ENCODE measurements around the gene DCT. TPM values are rescaled to one million over a fixed set of nuclear protein-coding genes. Genes with fewer than 3 reads are reported as not detected.

Gene DCT
- total and polyA plus RNA-seq, 2 donors (not counting 3 experiments of a cell fraction or from before 2014, with no cell fraction given), result not detected

- no peaks in the 10 kb centered on the region for H3K9me3 ChIP-seq (replicated peaks; ENCODE audit: control insufficient read depth, insufficient read depth, low read length)
- no peaks in the 10 kb centered on the region for H3K79me2 ChIP-seq (ENCODE audit: control insufficient read depth, insufficient read depth, low read length)
- H3K4me2 ChIP-seq (ENCODE audit: insufficient read depth, low read length), result no peak overlapping the region
- dilution Hi-C loops (cut with MboI; ENCODE audit: extremely low pct_ligation_motif_present, low sequenced_read_pairs) (no loop called here), intact Hi-C loops (cut with micrococcal nuclease) (no loop called here)
- FAIRE-seq (no peak), DNase-seq (ENCODE audit: low read depth, low spot score) (no peak)
- POLR2A ChIA-PET, result no interaction called here
- TF ChIP-seq MYC (IDR thresholded peaks at IDR 0.05; ENCODE audit: low read depth, low read length) (no peak), POLR2A (IDR thresholded peaks at IDR 0.05; ENCODE audit: low read depth, low read length) (no peak), JUN (IDR thresholded peaks at IDR 0.05; ENCODE audit: borderline replicate concordance, insufficient read depth, insufficient read length, low read depth) (no peak), POLR2AphosphoS5 (IDR thresholded peaks at IDR 0.05; ENCODE audit: insufficient read depth, low read depth, low read length) (no peak), EZH2 (IDR thresholded peaks at IDR 0.05; ENCODE audit: borderline replicate concordance, low read depth, low read length, severe bottlenecking) (no peak), CTCF (IDR thresholded peaks at IDR 0.05; ENCODE audit: extremely low read depth in 1 of 2, insufficient read depth in 1 of 2, low read depth in 1 of 2, low read length in 2 of 2) (no peak), FOS (IDR thresholded peaks at IDR 0.05; ENCODE audit: borderline replicate concordance, insufficient read depth, low read length) (no peak), GATA2 (IDR thresholded peaks at IDR 0.05; ENCODE audit: insufficient read depth, insufficient read length, low read depth, low read length) (no peak)
- TF ChIP-seq, protein P1, sequence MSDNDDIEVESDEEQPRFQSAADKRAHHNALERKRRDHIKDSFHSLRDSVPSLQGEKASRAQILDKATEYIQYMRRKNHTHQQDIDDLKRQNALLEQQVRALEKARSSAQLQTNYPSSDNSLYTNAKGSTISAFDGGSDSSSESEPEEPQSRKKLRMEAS (IDR thresholded peaks at IDR 0.05; ENCODE audit: insufficient read depth, insufficient read length), result no peak
- CTCF ChIA-PET, result interaction anchor here (1.2 kb wide), 1 partner anchor 58 kb away, joined by 3 read pairs; no protein-coding TSS in a partner anchor
- no TSS peak for BruUV-seq (replicated peaks)
- H3K27ac ChIP-seq (ENCODE audit: insufficient read depth, low read depth, low read length), result no peak overlapping the region
- no peak overlapping the region for H3K4me3 ChIP-seq (replicated peaks in 1 of 3; ENCODE audit: insufficient read depth in 1 of 3, low read depth in 1 of 3, low read length in 3 of 3)
- no peaks in the 10 kb centered on the region for H3K9me1 ChIP-seq (replicated peaks; ENCODE audit: control insufficient read depth, extremely low read depth, insufficient read depth, low read length)
- H3K4me1 ChIP-seq (ENCODE audit: control insufficient read depth, extremely low read depth, insufficient read depth, low read length), result no peaks in the 10 kb centered on the region
- H3K36me3 ChIP-seq (ENCODE audit: control insufficient read depth in 2 of 2, extremely low read depth in 1 of 2, insufficient read depth in 2 of 2, low read length in 2 of 2), result no peaks in the 10 kb centered on the region
- no peak overlapping the region for H2AFZ ChIP-seq (ENCODE audit: low read depth, low read length)
- no peak overlapping the region for H3K9ac ChIP-seq (replicated peaks; ENCODE audit: extremely low read depth, insufficient read depth, low read length)
- H4K20me1 ChIP-seq (replicated peaks; ENCODE audit: control insufficient read depth, extremely low read depth, insufficient read depth, low read length), result no peaks in the 10 kb centered on the region
- no peaks in the 10 kb centered on the region for H3K27me3 ChIP-seq (ENCODE audit: control insufficient read depth in 2 of 2, insufficient read depth in 2 of 2, low read length in 2 of 2)
Measured at GRCh38 chr13:94494026-94494425, 14.5 kb upstream of the DCT start.

Measured in endothelial cell of umbilical vein (primary cell).